ENCODE data around the gene ZNF367. TPM values are rescaled to one million over a fixed set of nuclear protein-coding genes. Genes with fewer than 3 reads are reported as not detected.

The ZNF367 gene
- total and polyA plus RNA-seq, 2 donors (not counting 1 experiment from before 2014, with no cell fraction given), result 1.3 to 2.2 TPM

- Histone ChIP-seq H3K79me2 (ENCODE audit: control insufficient read depth, insufficient read depth, low read length) (no peaks in the 10 kb centered on the region), H3K9ac (ENCODE audit: low read length) (peak overlapping the region; percentile 69), H3K4me2 (replicated peaks; ENCODE audit: low read depth, low read length, poor library complexity, severe bottlenecking) (peak overlapping the region; percentile 90), H4K20me1 (ENCODE audit: control insufficient read depth, insufficient read depth, low read length, poor library complexity, severe bottlenecking) (no peaks in the 10 kb centered on the region), H3K4me3 (ENCODE audit: control extremely low read depth in 1 of 5, extremely low read depth in 1 of 5, insufficient read depth in 1 of 5, low read depth in 2 of 5, low read length in 4 of 5) (peak overlapping the region; percentile 21 to 65 (median 52)), H3K4me1 (ENCODE audit: control insufficient read depth in 2 of 2, insufficient read depth in 2 of 2, low read length in 2 of 2) (peaks cover 7 to 10% of the 10 kb centered on the region in 2 donors), H2AFZ (ENCODE audit: insufficient read depth, low read depth, low read length, poor library complexity, severe bottlenecking) (peak overlapping the region; percentile 84), H3K36me3 (replicated peaks in 1 of 2; ENCODE audit: control extremely low read depth in 1 of 2, control insufficient read depth in 1 of 2, extremely low read depth in 1 of 2, insufficient read depth in 2 of 2, low read length in 1 of 2) (peaks cover 0 to 5% of the 10 kb centered on the region in 2 experiments), H3K27ac (ENCODE audit: low read length in 2 of 2) (no peak overlapping the region), H3K9me3 (ENCODE audit: control extremely low read depth in 1 of 3, control insufficient read depth in 2 of 3, insufficient read depth in 1 of 3, low read length in 2 of 3) (no peaks in the 10 kb centered on the region), H3K27me3 (replicated peaks in 1 of 4; ENCODE audit: control extremely low read depth in 1 of 4, control insufficient read depth in 3 of 4, insufficient read depth in 4 of 4, low read length in 3 of 4) (peaks cover 0 to 4% (median 0%) of the 10 kb centered on the region in 4 experiments)
- Mint-ChIP-seq H3K4me1 (peaks cover 18% of the 10 kb centered on the region), H3K27ac (peak overlapping the region; percentile 26), H3K4me3 (peak overlapping the region; percentile 87), H3K9me3 (ENCODE audit: insufficient read depth) (no peaks in the 10 kb centered on the region), H3K27me3 (no peaks in the 10 kb centered on the region)
- ATAC-seq (ENCODE audit: low read depth), result no peak
- 81% methylated on average over 6 of the region's 7 CpGs for WGBS (ENCODE audit: insufficient coverage)
- CTCF ChIA-PET, result interaction anchor here (1.1 kb wide), 2 partner anchors 55 to 67 kb away, joined by 4 read pairs; partner anchors contain the start of gene HABP4
- no peak for TF ChIP-seq EZH2 (IDR thresholded peaks at IDR 0.05; ENCODE audit: borderline replicate concordance, insufficient read depth, low read depth, low read length, poor library complexity, severe bottlenecking)
- TF ChIP-seq CTCF (IDR thresholded peaks at IDR 0.05), result no peak
- no peak for DNase-seq
- POLR2A ChIA-PET, result no interaction called here
- intact Hi-C loops (cut with micrococcal nuclease), result loop anchor here (5.0 kb wide), 1 partner anchor 34 kb away; the partner anchor contains the start of gene ZNF367
These were observed 35.4 kb downstream of the ZNF367 start for GRCh38 chr9:96382839-96383164.

- TF ChIP-seq CTCF (IDR thresholded peaks at IDR 0.05) (no peak), EZH2 (IDR thresholded peaks at IDR 0.05; ENCODE audit: borderline replicate concordance, insufficient read depth, low read depth, low read length, poor library complexity, severe bottlenecking) (no peak)
These were observed 36.0 kb downstream of the ZNF367 start for GRCh38 chr9:96382175-96382574.

More at GRCh38 chr9:96382175-96382574, 36.0 kb downstream of the ZNF367 start:
- Histone ChIP-seq H3K27me3 (replicated peaks in 1 of 4; ENCODE audit: control extremely low read depth in 1 of 4, control insufficient read depth in 3 of 4, insufficient read depth in 4 of 4, low read length in 3 of 4) (peaks cover 0 to 4% (median 0%) of the 10 kb centered on the region in 4 experiments), H3K4me1 (ENCODE audit: control insufficient read depth in 2 of 2, insufficient read depth in 2 of 2, low read length in 2 of 2) (peaks cover 7 to 10% of the 10 kb centered on the region in 2 donors), H3K9ac (ENCODE audit: low read length) (no peak overlapping the region), H3K9me3 (ENCODE audit: control extremely low read depth in 1 of 3, control insufficient read depth in 2 of 3, insufficient read depth in 1 of 3, low read length in 2 of 3) (no peaks in the 10 kb centered on the region), H4K20me1 (ENCODE audit: control insufficient read depth, insufficient read depth, low read length, poor library complexity, severe bottlenecking) (no peaks in the 10 kb centered on the region), H3K27ac (ENCODE audit: low read length in 2 of 2) (no peak overlapping the region), H3K4me3 (ENCODE audit: control extremely low read depth in 1 of 5, extremely low read depth in 1 of 5, insufficient read depth in 1 of 5, low read depth in 2 of 5, low read length in 4 of 5) (no peak overlapping the region), H3K36me3 (replicated peaks in 1 of 2; ENCODE audit: control extremely low read depth in 1 of 2, control insufficient read depth in 1 of 2, extremely low read depth in 1 of 2, insufficient read depth in 2 of 2, low read length in 1 of 2) (no peaks in the 10 kb centered on the region), H3K4me2 (replicated peaks; ENCODE audit: low read depth, low read length, poor library complexity, severe bottlenecking) (no peak overlapping the region), H3K79me2 (ENCODE audit: control insufficient read depth, insufficient read depth, low read length) (no peaks in the 10 kb centered on the region), H2AFZ (ENCODE audit: insufficient read depth, low read depth, low read length, poor library complexity, severe bottlenecking) (no peak overlapping the region)
- Mint-ChIP-seq H3K9me3 (ENCODE audit: insufficient read depth) (no peaks in the 10 kb centered on the region), H3K4me1 (peaks cover 18% of the 10 kb centered on the region), H3K27me3 (no peaks in the 10 kb centered on the region), H3K27ac (no peak overlapping the region), H3K4me3 (no peak overlapping the region)
- DNase-seq (no peak), ATAC-seq (ENCODE audit: low read depth) (no peak)
- 94% methylated on average over 2 of the region's 2 CpGs for WGBS (ENCODE audit: insufficient coverage)
- CTCF ChIA-PET, result interaction anchor here (1.1 kb wide), 1 partner anchor 67 kb away, joined by 4 read pairs; the partner anchor contains the start of gene HABP4
- intact Hi-C loops (cut with micrococcal nuclease), result loop anchor here (5.0 kb wide), 1 partner anchor 35 kb away; the partner anchor contains the start of gene ZNF367
- POLR2A ChIA-PET, result no interaction called here

All from B cell (primary cell).